HepG2 (cell line): Measurements from ENCODE around the gene DOCK3. TPM values are rescaled to one million over a fixed set of nuclear protein-coding genes. Genes with fewer than 3 reads are reported as not detected.

Experiments used
- ATAC-seq: fragments of 200-7000 bp; cut with Tn5 transposase; 3 replicates; pipeline ENCODE4 v1.9.1; 2020; ENCODE audit warnings: mild to moderate bottlenecking, moderate library complexity
- BruUV-seq: library from RNA; stranded (reverse); fragments of 400-500 nt; replicated peaks from 2 replicates; lab custom pipeline; 2021; lab: Mats Ljungman, UMichigan
- CTCF ChIA-PET: fragments of 300-600 bp; formaldehyde crosslinking; extraction: SDS; loops from one replicate; lab custom pipeline; 2021; ENCODE audit warnings: low total read pairs, inconsistent platforms, low intra/inter-chr PET ratio; lab: Yijun Ruan, JAX
- POLR2A ChIA-PET: fragments of 350-600 bp; sonication (Branson Sonifier 250); formaldehyde crosslinking; loops from one replicate; lab custom pipeline; 2020; ENCODE audit warnings: antibody characterized with exemption, inconsistent platforms; lab: Yijun Ruan, JAX
- DNase-seq: peaks from one replicate; pipeline ENCODE4 v3.0.0-alpha.2; 2015; ENCODE audit warnings: low spot score
- FAIRE-seq: peaks from 3 replicates; lab custom pipeline; 2011; peaks lifted over from hg19 to GRCh38; lab: Jason Lieb, UNC
- H2AFZ ChIP-seq: one replicate; pipeline ENCODE4 v1.6.1; 2011; ENCODE audit warnings: low read length, inconsistent platforms
- H3K27ac ChIP-seq: fragments of 300-600 bp; 3 replicates; pipeline ENCODE4 v1.8.0; 2011; ENCODE audit warnings: mixed run types, mild to moderate bottlenecking, mixed read lengths, low read length, inconsistent platforms; ENCODE audit not compliant: insufficient read depth; ENCODE audit errors: extremely low read length
- H3K27me3 ChIP-seq, 2 experiments: fragments of 200-600 bp in 1 of 2; 2 replicates in 1 of 2; 3 replicates in 1 of 2; pipeline versions ENCODE4 v1.6.0 to v1.8.0; 2011; ENCODE audit warnings: low read length in 2 of 2, mild to moderate bottlenecking in 2 of 2, moderate library complexity in 2 of 2, inconsistent platforms in 1 of 2; ENCODE audit not compliant: insufficient read depth in 2 of 2, control insufficient read depth in 1 of 2
- H3K36me3 ChIP-seq, 2 experiments: fragments of 200-600 bp in 1 of 2; replicated peaks in 1 of 2; 2 replicates in 1 of 2; 3 replicates in 1 of 2; pipeline versions ENCODE4 v1.5.1 to v1.8.0; 2011; ENCODE audit warnings: low read length in 2 of 2, inconsistent platforms in 1 of 2; ENCODE audit not compliant: insufficient read depth in 2 of 2, control insufficient read depth in 1 of 2
- H3K4me1 ChIP-seq: 2 replicates; pipeline ENCODE4 v1.5.1; 2012; ENCODE audit warnings: low read length, inconsistent platforms; ENCODE audit not compliant: insufficient read depth
- H3K4me2 ChIP-seq: 2 replicates; pipeline ENCODE4 v1.6.0; 2011; ENCODE audit warnings: low read depth, low read length, inconsistent platforms
- H3K4me3 ChIP-seq, 3 experiments: fragments of 200-600 bp in 1 of 3; sonication (generic), shearing (Covaris generic) in 1 of 3; replicated peaks in 1 of 3; 2 replicates each; pipeline ENCODE4 v1.5.1; 2011 to 2016; ENCODE audit warnings: low read length in 3 of 3, inconsistent platforms in 2 of 3, low read depth in 2 of 3, mild to moderate bottlenecking in 2 of 3, control low read depth in 1 of 3, mixed read lengths in 1 of 3; ENCODE audit not compliant: insufficient read depth in 1 of 3
- H3K79me2 ChIP-seq: one replicate; pipeline ENCODE4 v1.6.1; 2011; ENCODE audit warnings: low read length, inconsistent platforms; ENCODE audit not compliant: insufficient read depth
- H3K9ac ChIP-seq: 2 replicates; pipeline ENCODE4 v1.6.0; 2011; ENCODE audit warnings: mild to moderate bottlenecking, low read depth, low read length, inconsistent platforms; ENCODE audit not compliant: insufficient read depth
- H3K9me3 ChIP-seq: 2 replicates; pipeline ENCODE4 v1.5.1; 2012; ENCODE audit warnings: mild to moderate bottlenecking, low read length
- H4K20me1 ChIP-seq: 2 replicates; pipeline ENCODE4 v1.6.0; 2011; ENCODE audit warnings: inconsistent platforms, mild to moderate bottlenecking, low read length, moderate library complexity; ENCODE audit not compliant: insufficient read depth
- AKAP8 ChIP-seq: sonication (generic); formaldehyde crosslinking; IDR thresholded peaks from 2 replicates; pipeline ENCODE4 v1.5.1; 2020; ENCODE audit warnings: mild to moderate bottlenecking, missing genetic modification reagents
- GZF1 ChIP-seq: sonication (generic); formaldehyde crosslinking; IDR thresholded peaks from 2 replicates; pipeline ENCODE4 v1.5.1; 2020; ENCODE audit warnings: mild to moderate bottlenecking, missing genetic modification reagents
- HDAC2 ChIP-seq: sonication (generic); formaldehyde crosslinking; IDR thresholded peaks from 2 replicates; pipeline ENCODE4 v1.4.0; 2020; ENCODE audit warnings: missing genetic modification reagents
- HOXD1 ChIP-seq: sonication (generic); formaldehyde crosslinking; IDR thresholded peaks from 2 replicates; pipeline ENCODE4 v1.5.0; 2020; ENCODE audit warnings: missing genetic modification reagents
- ISX ChIP-seq: sonication (generic); formaldehyde crosslinking; conservative IDR thresholded peaks from 2 replicates; pipeline ENCODE4 v1.5.0; 2020; ENCODE audit warnings: missing genetic modification reagents
- MED8 ChIP-seq: sonication (generic); formaldehyde crosslinking; IDR thresholded peaks from 2 replicates; pipeline ENCODE4 v1.8.1; 2023; ENCODE audit warnings: mild to moderate bottlenecking, missing genetic modification reagents; ENCODE audit not compliant: insufficient replicate concordance
- MZF1 ChIP-seq: sonication (generic); formaldehyde crosslinking; IDR thresholded peaks from 2 replicates; pipeline ENCODE4 v1.8.1; 2023; ENCODE audit warnings: mild to moderate bottlenecking, missing genetic modification reagents, borderline replicate concordance
- SNAPC2 ChIP-seq: sonication (generic); formaldehyde crosslinking; IDR thresholded peaks from 2 replicates; pipeline ENCODE4 v1.8.1; 2022; ENCODE audit warnings: mild to moderate bottlenecking, missing genetic modification reagents
- ZNF20 ChIP-seq: sonication (generic); formaldehyde crosslinking; IDR thresholded peaks from 2 replicates; pipeline ENCODE4 v1.4.0; 2020; ENCODE audit warnings: mild to moderate bottlenecking, moderate library complexity, missing genetic modification reagents
- ZNF333 ChIP-seq: sonication (generic); formaldehyde crosslinking; IDR thresholded peaks from 2 replicates; pipeline ENCODE4 v1.4.0; 2020; ENCODE audit warnings: mild to moderate bottlenecking, missing genetic modification reagents, borderline replicate concordance
- ZNF552 ChIP-seq: sonication (generic); formaldehyde crosslinking; IDR thresholded peaks from 2 replicates; pipeline ENCODE4 v1.9.0; 2022; ENCODE audit warnings: missing genetic modification reagents, mild to moderate bottlenecking, borderline replicate concordance
- WGBS: methylation state at CpG from one replicate; pipeline ENCODE4 v1.1.6; 2017; ENCODE audit warnings: low lambda C conversion rate; 5-methylcytosine and 5-hydroxymethylcytosine counted together
- in situ Hi-C: cut with HindIII; loops from 2 replicates; pipeline ENCODE4 v1.10.0; 2017; ENCODE audit warnings: low pct_unique_long_range_greater_than_20kb; ENCODE audit not compliant: extremely low pct_ligation_motif_present
- intact Hi-C: fragments of 100-400 bp; cut with micrococcal nuclease; formaldehyde crosslinking; loops from one replicate; pipeline ENCODE4 v1.10.0; 2022; ENCODE audit not compliant: unreplicated experiment
- polyA plus RNA-seq, 8 experiments: library from polyadenylated mRNA; depleted of rRNA in 3 of 8; stranded (reverse) in 7 of 8; unstranded in 1 of 8; fragments of >200 nt; fragmentation: Illumina TruSeq in 4 of 8; extraction: Trizol in 4 of 8; gene quantifications; 2 replicates each; pipeline versions ENCODE4 v1.2.1 to v1.2.3, GENCODE V29; 2011 to 2016; ENCODE audit warnings: low read depth in 4 of 8, missing spikeins in 1 of 8, mixed read lengths in 1 of 8; ENCODE audit not compliant: insufficient read depth in 1 of 8
- total RNA-seq, 5 experiments: library from RNA; depleted of rRNA; stranded (reverse); fragments of >200 nt; fragmentation: Illumina TruSeq; extraction: Trizol; gene quantifications; 2 replicates each; pipeline ENCODE4 v1.2.3, GENCODE V29; 2016; ENCODE audit warnings: low read depth in 1 of 5
- TF ChIP-seq, protein P1 (sequence below): sonication (generic); formaldehyde crosslinking; IDR thresholded peaks from 2 replicates; pipeline ENCODE4 v1.4.0; 2020; ENCODE audit warnings: mild to moderate bottlenecking, missing genetic modification reagents
- TF ChIP-seq, protein P2 (sequence below): sonication (generic); formaldehyde crosslinking; IDR thresholded peaks from 2 replicates; pipeline ENCODE4 v1.5.1; 2020; ENCODE audit warnings: missing genetic modification reagents, mild to moderate bottlenecking, borderline replicate concordance
- TF ChIP-seq, protein P3 (sequence below): sonication (generic); formaldehyde crosslinking; IDR thresholded peaks from 2 replicates; pipeline ENCODE4 v1.5.1; 2020; ENCODE audit warnings: missing genetic modification reagents, mild to moderate bottlenecking, borderline replicate concordance
- TF ChIP-seq, protein P4 (sequence below): sonication (generic); formaldehyde crosslinking; IDR thresholded peaks from 2 replicates; pipeline ENCODE4 v1.5.0; 2020; ENCODE audit warnings: missing genetic modification reagents
- TF ChIP-seq, protein P5 (sequence below): sonication (generic); formaldehyde crosslinking; IDR thresholded peaks from 2 replicates; pipeline ENCODE4 v1.5.0; 2020; ENCODE audit warnings: mild to moderate bottlenecking, missing genetic modification reagents

DOCK3 gene
- total and polyA plus RNA-seq, 2 of the 13 experiments (the other 11 are each of a cell fraction or from before 2014, with no cell fraction given) = not detected

DNA sequence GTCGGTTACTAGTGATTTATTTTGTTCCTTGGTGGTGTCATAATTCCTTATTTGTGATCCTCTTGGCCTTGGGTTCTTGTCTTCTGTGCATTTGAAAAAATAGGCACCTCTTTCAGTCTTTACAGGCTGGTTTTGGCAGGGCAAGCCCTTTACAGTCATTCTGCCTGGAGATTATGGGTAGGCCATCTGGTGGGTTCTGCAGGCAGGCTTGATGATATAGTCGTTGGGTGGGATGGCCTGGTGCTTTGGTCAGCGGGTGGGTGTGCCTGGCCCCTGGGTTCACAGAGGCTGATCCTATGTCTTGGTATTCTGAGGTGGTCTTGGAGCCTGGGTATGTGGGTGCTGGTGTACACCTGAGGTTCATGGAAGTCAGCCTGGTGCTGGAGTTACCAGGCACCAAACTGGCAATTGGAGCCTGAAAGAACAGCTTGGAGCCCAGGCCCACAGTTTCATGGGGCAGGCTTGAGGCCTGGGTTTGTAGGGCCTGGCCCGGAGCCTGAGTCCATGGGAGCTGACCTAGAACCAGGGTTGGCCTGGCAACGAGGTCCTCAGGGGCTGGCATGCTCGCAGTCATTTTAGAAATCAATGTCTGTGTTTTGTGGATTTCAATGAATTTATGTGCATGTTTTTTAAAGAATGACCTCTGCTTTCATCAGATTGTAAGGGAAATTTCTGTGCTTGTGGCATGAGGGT, 63.3 kb downstream of the DOCK3 start:
- no peak overlapping the region for H2AFZ ChIP-seq
- ATAC-seq (no peak), DNase-seq (no peak), FAIRE-seq (no peak)
- no peaks in the 10 kb centered on the region for H4K20me1 ChIP-seq
- H3K4me3 ChIP-seq = no peak overlapping the region
- H3K9me3 ChIP-seq = no peaks in the 10 kb centered on the region
- no peaks in the 10 kb centered on the region for H3K79me2 ChIP-seq
- no peaks in the 10 kb centered on the region for H3K36me3 ChIP-seq
- in situ Hi-C loops (no loop called here), intact Hi-C loops (no loop called here)
- no peak overlapping the region for H3K9ac ChIP-seq
- no peak overlapping the region for H3K4me2 ChIP-seq
- CTCF ChIA-PET = no interaction called here
- no peaks in the 10 kb centered on the region; a peak in 1 of 5 replicates for H3K27me3 ChIP-seq
- no peaks in the 10 kb centered on the region for H3K4me1 ChIP-seq
- no TSS peak for BruUV-seq
- POLR2A ChIA-PET = no interaction called here
- 3% methylated on average over 6 of the region's 6 CpGs for WGBS
- TF ChIP-seq HDAC2 (CRISPR knock-in tag) (no peak), ISX (CRISPR knock-in tag) (no peak), MED8 (CRISPR knock-in tag) (no peak), GZF1 (CRISPR knock-in tag) (no peak), ZNF552 (no peak), ZNF333 (CRISPR knock-in tag) (no peak), MZF1 (CRISPR knock-in tag) (no peak), ZNF20 (CRISPR knock-in tag) (no peak), SNAPC2 (CRISPR knock-in tag) (no peak), AKAP8 (no peak), HOXD1 (CRISPR knock-in tag) (no peak)
- TF ChIP-seq, protein P1, sequence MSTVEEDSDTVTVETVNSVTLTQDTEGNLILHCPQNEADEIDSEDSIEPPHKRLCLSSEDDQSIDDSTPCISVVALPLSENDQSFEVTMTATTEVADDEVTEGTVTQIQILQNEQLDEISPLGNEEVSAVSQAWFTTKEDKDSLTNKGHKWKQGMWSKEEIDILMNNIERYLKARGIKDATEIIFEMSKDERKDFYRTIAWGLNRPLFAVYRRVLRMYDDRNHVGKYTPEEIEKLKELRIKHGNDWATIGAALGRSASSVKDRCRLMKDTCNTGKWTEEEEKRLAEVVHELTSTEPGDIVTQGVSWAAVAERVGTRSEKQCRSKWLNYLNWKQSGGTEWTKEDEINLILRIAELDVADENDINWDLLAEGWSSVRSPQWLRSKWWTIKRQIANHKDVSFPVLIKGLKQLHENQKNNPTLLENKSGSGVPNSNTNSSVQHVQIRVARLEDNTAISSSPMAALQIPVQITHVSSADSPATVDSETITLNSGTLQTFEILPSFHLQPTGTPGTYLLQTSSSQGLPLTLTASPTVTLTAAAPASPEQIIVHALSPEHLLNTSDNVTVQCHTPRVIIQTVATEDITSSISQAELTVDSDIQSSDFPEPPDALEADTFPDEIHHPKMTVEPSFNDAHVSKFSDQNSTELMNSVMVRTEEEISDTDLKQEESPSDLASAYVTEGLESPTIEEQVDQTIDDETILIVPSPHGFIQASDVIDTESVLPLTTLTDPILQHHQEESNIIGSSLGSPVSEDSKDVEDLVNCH (CRISPR knock-in tag) = no peak
- TF ChIP-seq, protein P2, sequence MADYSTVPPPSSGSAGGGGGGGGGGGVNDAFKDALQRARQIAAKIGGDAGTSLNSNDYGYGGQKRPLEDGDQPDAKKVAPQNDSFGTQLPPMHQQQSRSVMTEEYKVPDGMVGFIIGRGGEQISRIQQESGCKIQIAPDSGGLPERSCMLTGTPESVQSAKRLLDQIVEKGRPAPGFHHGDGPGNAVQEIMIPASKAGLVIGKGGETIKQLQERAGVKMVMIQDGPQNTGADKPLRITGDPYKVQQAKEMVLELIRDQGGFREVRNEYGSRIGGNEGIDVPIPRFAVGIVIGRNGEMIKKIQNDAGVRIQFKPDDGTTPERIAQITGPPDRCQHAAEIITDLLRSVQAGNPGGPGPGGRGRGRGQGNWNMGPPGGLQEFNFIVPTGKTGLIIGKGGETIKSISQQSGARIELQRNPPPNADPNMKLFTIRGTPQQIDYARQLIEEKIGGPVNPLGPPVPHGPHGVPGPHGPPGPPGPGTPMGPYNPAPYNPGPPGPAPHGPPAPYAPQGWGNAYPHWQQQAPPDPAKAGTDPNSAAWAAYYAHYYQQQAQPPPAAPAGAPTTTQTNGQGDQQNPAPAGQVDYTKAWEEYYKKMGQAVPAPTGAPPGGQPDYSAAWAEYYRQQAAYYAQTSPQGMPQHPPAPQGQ = no peak
- TF ChIP-seq, protein P3, sequence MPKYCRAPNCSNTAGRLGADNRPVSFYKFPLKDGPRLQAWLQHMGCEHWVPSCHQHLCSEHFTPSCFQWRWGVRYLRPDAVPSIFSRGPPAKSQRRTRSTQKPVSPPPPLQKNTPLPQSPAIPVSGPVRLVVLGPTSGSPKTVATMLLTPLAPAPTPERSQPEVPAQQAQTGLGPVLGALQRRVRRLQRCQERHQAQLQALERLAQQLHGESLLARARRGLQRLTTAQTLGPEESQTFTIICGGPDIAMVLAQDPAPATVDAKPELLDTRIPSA (CRISPR knock-in tag) = no peak
- TF ChIP-seq, protein P4, sequence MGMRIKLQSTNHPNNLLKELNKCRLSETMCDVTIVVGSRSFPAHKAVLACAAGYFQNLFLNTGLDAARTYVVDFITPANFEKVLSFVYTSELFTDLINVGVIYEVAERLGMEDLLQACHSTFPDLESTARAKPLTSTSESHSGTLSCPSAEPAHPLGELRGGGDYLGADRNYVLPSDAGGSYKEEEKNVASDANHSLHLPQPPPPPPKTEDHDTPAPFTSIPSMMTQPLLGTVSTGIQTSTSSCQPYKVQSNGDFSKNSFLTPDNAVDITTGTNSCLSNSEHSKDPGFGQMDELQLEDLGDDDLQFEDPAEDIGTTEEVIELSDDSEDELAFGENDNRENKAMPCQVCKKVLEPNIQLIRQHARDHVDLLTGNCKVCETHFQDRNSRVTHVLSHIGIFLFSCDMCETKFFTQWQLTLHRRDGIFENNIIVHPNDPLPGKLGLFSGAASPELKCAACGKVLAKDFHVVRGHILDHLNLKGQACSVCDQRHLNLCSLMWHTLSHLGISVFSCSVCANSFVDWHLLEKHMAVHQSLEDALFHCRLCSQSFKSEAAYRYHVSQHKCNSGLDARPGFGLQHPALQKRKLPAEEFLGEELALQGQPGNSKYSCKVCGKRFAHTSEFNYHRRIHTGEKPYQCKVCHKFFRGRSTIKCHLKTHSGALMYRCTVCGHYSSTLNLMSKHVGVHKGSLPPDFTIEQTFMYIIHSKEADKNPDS (CRISPR knock-in tag) = no peak
- TF ChIP-seq, protein P5, sequence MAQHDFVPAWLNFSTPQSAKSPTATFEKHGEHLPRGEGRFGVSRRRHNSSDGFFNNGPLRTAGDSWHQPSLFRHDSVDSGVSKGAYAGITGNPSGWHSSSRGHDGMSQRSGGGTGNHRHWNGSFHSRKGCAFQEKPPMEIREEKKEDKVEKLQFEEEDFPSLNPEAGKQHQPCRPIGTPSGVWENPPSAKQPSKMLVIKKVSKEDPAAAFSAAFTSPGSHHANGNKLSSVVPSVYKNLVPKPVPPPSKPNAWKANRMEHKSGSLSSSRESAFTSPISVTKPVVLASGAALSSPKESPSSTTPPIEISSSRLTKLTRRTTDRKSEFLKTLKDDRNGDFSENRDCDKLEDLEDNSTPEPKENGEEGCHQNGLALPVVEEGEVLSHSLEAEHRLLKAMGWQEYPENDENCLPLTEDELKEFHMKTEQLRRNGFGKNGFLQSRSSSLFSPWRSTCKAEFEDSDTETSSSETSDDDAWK (CRISPR knock-in tag) = no peak
- TF ChIP-seq, all 625 proteins: peak for 0
- H3K27ac ChIP-seq = no peak overlapping the region
